AG04449 (cell line): ENCODE measurements around the gene CERK.

Experiments
- CTCF ChIA-PET: fragments of 350-600 bp; formaldehyde crosslinking; extraction: SDS; loops from one replicate; lab custom pipeline; 2021; ENCODE audit warnings: antibody characterized with exemption; lab: Yijun Ruan, JAX
- POLR2A ChIA-PET: fragments of 400-600, 350-600 bp; formaldehyde crosslinking; extraction: SDS; loops from one replicate; lab custom pipeline; 2020; ENCODE audit warnings: antibody characterized with exemption, inconsistent platforms; lab: Yijun Ruan, JAX
- DNase-seq: peaks from one replicate; pipeline ENCODE4 v3.0.0-alpha.2; 2010; ENCODE audit warnings: low read depth, low spot score
- H3K4me3 ChIP-seq: 2 replicates; pipeline ENCODE4 v1.5.1; 2011; ENCODE audit warnings: low read depth, mild to moderate bottlenecking, control low read depth, low read length
- CTCF ChIP-seq: IDR thresholded peaks from one replicate; pipeline ENCODE4 v1.5.1; 2011; ENCODE audit warnings: mild to moderate bottlenecking, moderate library complexity, low read length, control low read depth, inconsistent platforms; ENCODE audit not compliant: insufficient read depth; ENCODE audit errors: missing control alignments

The CERK gene

DNA sequence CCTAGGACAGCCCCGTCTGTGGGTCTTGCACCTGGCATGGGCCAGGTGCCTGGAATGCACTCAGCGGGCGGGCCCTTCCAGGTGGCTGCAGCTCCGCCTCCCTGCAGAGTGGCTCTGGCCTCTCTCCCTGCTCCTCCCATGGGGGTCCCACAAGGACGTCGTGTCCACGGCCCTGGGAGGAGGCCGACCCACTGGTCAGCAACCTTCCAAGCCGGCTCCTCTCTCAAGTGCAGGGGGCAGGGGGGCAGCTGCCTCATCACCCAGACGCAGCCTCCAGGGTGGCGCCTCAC is 41.9 kb downstream of the CERK start:
- POLR2A ChIA-PET, result no interaction called here
- H3K4me3 ChIP-seq, result no peak overlapping the region
- CTCF ChIA-PET, result no interaction called here
- no peak for TF ChIP-seq CTCF
- DNase-seq, result no peak

GRCh38 chr22:46695346-46696228 is 42.5 kb downstream of the CERK start:
- CTCF ChIA-PET, result no interaction called here

DNA sequence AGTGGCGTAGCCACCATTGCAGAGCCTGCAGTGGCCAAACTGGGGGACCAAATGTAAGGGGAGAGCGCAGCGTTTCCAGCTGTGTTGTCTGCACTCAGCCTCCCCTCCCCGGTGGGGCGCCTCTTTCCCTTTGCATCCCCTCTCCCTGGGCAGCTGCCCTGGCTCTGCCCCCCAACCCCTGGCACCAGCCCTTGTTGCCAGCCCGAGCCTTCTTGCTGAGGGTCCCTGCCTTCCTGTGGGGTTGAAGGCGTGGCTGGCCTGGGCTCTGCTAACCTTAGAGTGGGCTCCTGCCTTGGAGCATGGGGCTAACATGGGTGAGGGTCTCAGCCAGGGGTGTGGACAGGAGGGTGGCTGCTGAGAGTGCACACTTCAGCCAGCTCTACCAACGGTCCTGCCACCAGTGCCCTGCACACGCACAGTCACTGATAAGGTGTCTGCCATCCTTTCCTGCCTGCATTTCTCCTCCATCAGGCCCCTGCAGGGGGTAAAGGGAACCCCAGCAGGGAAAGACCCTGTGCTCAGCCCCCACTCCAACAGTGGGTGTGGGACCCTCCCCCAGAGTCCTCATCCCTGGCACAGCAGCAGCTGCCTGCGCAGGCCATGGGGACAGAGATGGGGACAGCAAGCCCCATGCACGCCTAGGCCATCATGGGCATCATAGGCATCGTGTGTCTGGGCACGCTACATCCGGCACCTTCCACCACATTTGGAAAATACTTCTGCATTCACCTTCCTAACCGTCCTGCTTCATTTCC is 43.5 kb downstream of the CERK start:
- no peak for DNase-seq
- CTCF ChIA-PET, result no interaction called here
- POLR2A ChIA-PET, result no interaction called here
- no peak for TF ChIP-seq CTCF
- no peak overlapping the region for H3K4me3 ChIP-seq

More at GRCh38 chr22:46695346-46696228, 42.5 kb downstream of the CERK start:
- no peak for TF ChIP-seq CTCF
- no peak for DNase-seq
- POLR2A ChIA-PET, result no interaction called here
- no peak overlapping the region for H3K4me3 ChIP-seq

DNA sequence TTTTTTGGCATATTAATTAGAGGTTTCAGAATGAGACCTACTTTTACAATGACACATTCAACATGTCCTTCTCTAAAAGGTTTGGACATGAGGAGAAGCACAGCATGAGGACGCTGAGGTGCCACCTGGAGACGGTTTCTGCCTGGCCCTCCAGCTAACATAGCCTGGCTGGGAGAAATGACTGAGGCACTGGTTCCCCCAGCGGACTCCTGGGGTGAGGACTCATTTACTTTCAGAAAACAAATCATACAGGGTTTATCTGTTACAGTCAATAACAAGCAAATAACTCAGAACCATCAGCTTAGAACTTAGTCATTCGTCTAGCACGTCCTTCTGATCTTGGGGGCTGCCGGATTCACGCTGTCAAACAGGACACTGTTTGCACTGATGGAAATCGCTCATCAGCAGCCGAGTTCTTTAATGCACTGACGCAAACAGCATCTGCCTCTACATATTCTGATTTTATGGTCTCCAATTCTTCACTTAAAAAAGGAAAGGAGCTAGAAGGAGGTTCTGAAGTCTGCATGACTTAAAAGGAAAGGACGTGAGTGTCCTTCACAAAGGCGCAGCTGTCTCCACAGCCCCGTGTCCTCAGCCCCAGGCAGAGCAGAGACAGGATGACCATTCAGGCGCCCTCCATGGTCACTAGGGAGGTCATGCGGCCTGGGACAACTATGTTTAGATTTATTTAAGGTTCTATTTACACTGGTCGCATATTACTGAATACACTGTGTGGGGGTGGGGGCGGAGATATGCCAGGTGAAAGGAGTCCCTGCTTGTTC is 44.2 kb downstream of the CERK start:
- CTCF ChIA-PET, result no interaction called here

DNA sequence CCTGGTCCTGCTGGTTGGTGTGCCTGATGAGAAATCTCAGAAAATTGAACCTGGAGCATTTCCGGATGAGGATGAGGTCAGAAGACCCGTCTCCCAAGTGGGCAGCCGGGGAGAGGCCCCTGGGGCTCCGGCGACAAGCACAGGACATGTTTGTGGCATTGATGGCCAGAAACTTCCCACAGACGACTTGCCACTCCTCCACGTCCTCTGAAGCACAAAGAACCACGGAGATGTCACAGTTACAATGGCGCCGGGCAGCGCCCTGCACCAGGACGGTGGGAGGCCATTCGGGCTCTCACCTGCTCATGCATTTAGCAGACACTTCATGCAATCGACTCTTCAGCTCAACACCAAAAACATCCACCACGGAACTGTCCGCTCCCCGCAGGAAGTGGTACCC is 46.5 kb downstream of the CERK start:
- no peak for DNase-seq
- H3K4me3 ChIP-seq, result no peak overlapping the region
- ChIA-PET POLR2A (no interaction called here), CTCF (no interaction called here)
- TF ChIP-seq CTCF, result no peak

More for the DNA sequence above, 44.2 kb downstream of the CERK start:
- DNase-seq, result no peak
- POLR2A ChIA-PET, result no interaction called here
- no peak for TF ChIP-seq CTCF
- no peak overlapping the region for H3K4me3 ChIP-seq

GRCh38 chr22:46690146-46690545 is 47.9 kb downstream of the CERK start:
- DNase-seq, result no peak
- ChIA-PET POLR2A (no interaction called here), CTCF (no interaction called here)
- TF ChIP-seq CTCF, result no peak
- no peak overlapping the region for H3K4me3 ChIP-seq
